Endothelial cell of umbilical vein (primary cell): ENCODE data around the gene LMCD1. TPM values are rescaled to one million over a fixed set of nuclear protein-coding genes. Genes with fewer than 3 reads are reported as not detected.

Experiments used
- BruUV-seq: library from RNA; stranded (reverse); fragments of 400-500 nt; replicated peaks from 2 replicates; lab custom pipeline; 2021; lab: Mats Ljungman, UMichigan
- CTCF ChIA-PET: fragments of 300-600, 350-600 bp; sonication (Branson Sonifier 250); formaldehyde crosslinking; loops from one replicate; lab custom pipeline; 2021; ENCODE audit warnings: antibody characterized with exemption, inconsistent platforms; lab: Charles Lee
- POLR2A ChIA-PET: fragments of 300-600, 350-600 bp; sonication (Branson Sonifier 250); formaldehyde crosslinking; loops from one replicate; lab custom pipeline; 2021; ENCODE audit warnings: antibody characterized with exemption, inconsistent platforms; lab: Charles Lee
- DNase-seq: peaks from one replicate; pipeline ENCODE4 v3.0.0-alpha.2; 2011; ENCODE audit warnings: low read depth, low spot score
- FAIRE-seq: peaks from 2 replicates; lab custom pipeline; 2011; peaks lifted over from hg19 to GRCh38; lab: Jason Lieb, UNC
- H2AFZ ChIP-seq: 2 replicates; pipeline ENCODE4 v1.6.0; 2012; ENCODE audit warnings: low read depth, low read length, control low read depth, inconsistent platforms
- H3K27ac ChIP-seq: 2 replicates; pipeline ENCODE4 v1.5.1; 2011; ENCODE audit warnings: low read depth, mild to moderate bottlenecking, control low read depth, low read length, moderate library complexity; ENCODE audit not compliant: insufficient read depth
- H3K27me3 ChIP-seq, 2 experiments: 2 replicates each; pipeline versions ENCODE4 v1.6.0 to v1.6.1; 2011; ENCODE audit warnings: low read length in 2 of 2, mixed read lengths in 1 of 2; ENCODE audit not compliant: control insufficient read depth in 2 of 2, insufficient read depth in 2 of 2
- H3K36me3 ChIP-seq, 2 experiments: 2 replicates in 1 of 2; 3 replicates in 1 of 2; pipeline ENCODE4 v1.5.1; 2011; ENCODE audit warnings: low read length in 2 of 2, mild to moderate bottlenecking in 1 of 2, moderate library complexity in 1 of 2; ENCODE audit not compliant: control insufficient read depth in 2 of 2, insufficient read depth in 2 of 2; ENCODE audit errors: extremely low read depth in 1 of 2
- H3K4me1 ChIP-seq: 3 replicates; pipeline ENCODE4 v1.5.1; 2011; ENCODE audit warnings: mild to moderate bottlenecking, low read length; ENCODE audit not compliant: control insufficient read depth, insufficient read depth; ENCODE audit errors: extremely low read depth
- H3K4me2 ChIP-seq: 2 replicates; pipeline ENCODE4 v1.6.1; 2011; ENCODE audit warnings: low read length, control low read depth, mixed read lengths; ENCODE audit not compliant: insufficient read depth
- H3K4me3 ChIP-seq, 3 experiments: fragments of 200-600 bp in 1 of 3; sonication (generic), shearing (Covaris generic) in 1 of 3; replicated peaks in 1 of 3; 2 replicates each; pipeline ENCODE4 v1.5.1; 2011 to 2016; ENCODE audit warnings: control low read depth in 3 of 3, low read length in 3 of 3, mild to moderate bottlenecking in 2 of 3, inconsistent platforms in 1 of 3, low read depth in 1 of 3, moderate library complexity in 1 of 3; ENCODE audit not compliant: insufficient read depth in 1 of 3
- H3K79me2 ChIP-seq: 2 replicates; pipeline ENCODE4 v1.6.0; 2012; ENCODE audit warnings: low read length, inconsistent platforms; ENCODE audit not compliant: control insufficient read depth, insufficient read depth
- H3K9ac ChIP-seq: replicated peaks from 2 replicates; pipeline ENCODE3; 2011; ENCODE audit warnings: low read length, control low read depth; ENCODE audit not compliant: insufficient read depth; ENCODE audit errors: extremely low read depth
- H3K9me1 ChIP-seq: replicated peaks from 3 replicates; pipeline ENCODE4 v1.6.0; 2011; ENCODE audit warnings: mild to moderate bottlenecking, low read length; ENCODE audit not compliant: control insufficient read depth, insufficient read depth; ENCODE audit errors: extremely low read depth
- H3K9me3 ChIP-seq: replicated peaks from 2 replicates; pipeline ENCODE4 v1.5.1; 2012; ENCODE audit warnings: low read length, inconsistent platforms; ENCODE audit not compliant: control insufficient read depth, insufficient read depth
- H4K20me1 ChIP-seq: replicated peaks from 2 replicates; pipeline ENCODE3; 2011; ENCODE audit warnings: mild to moderate bottlenecking, low read length; ENCODE audit not compliant: control insufficient read depth, insufficient read depth; ENCODE audit errors: extremely low read depth
- FOS ChIP-seq: IDR thresholded peaks from 2 replicates; pipeline ENCODE4 v1.6.1; 2011; ENCODE audit warnings: mild to moderate bottlenecking, low read length, moderate library complexity, borderline replicate concordance; ENCODE audit not compliant: insufficient read depth
- GATA2 ChIP-seq: IDR thresholded peaks from 2 replicates; pipeline ENCODE4 v1.7.0; 2011; ENCODE audit warnings: low read depth, mild to moderate bottlenecking, moderate library complexity, mixed read lengths, low read length; ENCODE audit not compliant: insufficient read length, insufficient read depth
- MYC ChIP-seq: IDR thresholded peaks from one replicate; pipeline ENCODE4 v1.6.1; 2011; ENCODE audit warnings: mild to moderate bottlenecking, low read depth, low read length
- POLR2A ChIP-seq: IDR thresholded peaks from 2 replicates; pipeline ENCODE4 v1.6.1; 2012; ENCODE audit warnings: low read depth, mild to moderate bottlenecking, control low read depth, low read length
- POLR2AphosphoS5 ChIP-seq: IDR thresholded peaks from 2 replicates; pipeline ENCODE4 v1.6.1; 2012; ENCODE audit warnings: low read depth, mild to moderate bottlenecking, control low read depth, low read length, moderate library complexity; ENCODE audit not compliant: insufficient read depth
- dilution Hi-C: fragments of 300-500 bp; cut with MboI; formaldehyde crosslinking; loops from one replicate; pipeline ENCODE4 v1.15.0; 2019; ENCODE audit warnings: low sequenced_read_pairs; ENCODE audit not compliant: extremely low pct_ligation_motif_present
- intact Hi-C: fragments of 100-400 bp; cut with micrococcal nuclease; formaldehyde crosslinking; loops from one replicate; pipeline ENCODE4 v1.10.0; 2022
- polyA plus RNA-seq, 4 experiments: library from polyadenylated mRNA; depleted of rRNA in 3 of 4; stranded (reverse) in 3 of 4; unstranded in 1 of 4; fragments of >200 nt; gene quantifications; 2 replicates each; pipeline versions ENCODE4 v1.2.1 to v1.2.3, GENCODE V29; 2011 to 2012; ENCODE audit warnings: missing spikeins in 1 of 4
- total RNA-seq: library from RNA; stranded (reverse); gene quantifications from 2 replicates; pipeline ENCODE4 v1.2.3, GENCODE V29; 2021
- TF ChIP-seq, protein P1 (sequence below), 2 donors: IDR thresholded peaks; 1 replicate in 1 of 2; 2 replicates in 1 of 2; pipeline ENCODE4 v1.5.1; 2011; ENCODE audit warnings: low read length in 2 of 2, mild to moderate bottlenecking in 2 of 2, moderate library complexity in 2 of 2, control low read depth in 1 of 2, inconsistent platforms in 1 of 2, low read depth in 1 of 2; ENCODE audit not compliant: insufficient read depth in 1 of 2; ENCODE audit errors: extremely low read depth in 1 of 2
- TF ChIP-seq, protein P2 (sequence below): IDR thresholded peaks from 2 replicates; pipeline ENCODE4 v1.6.1; 2011; ENCODE audit not compliant: insufficient read depth, insufficient read length

Gene LMCD1
- total and polyA plus RNA-seq, 2 donors (not counting 3 experiments of a cell fraction or from before 2014, with no cell fraction given) = 7.6 to 14.5 TPM

DNA sequence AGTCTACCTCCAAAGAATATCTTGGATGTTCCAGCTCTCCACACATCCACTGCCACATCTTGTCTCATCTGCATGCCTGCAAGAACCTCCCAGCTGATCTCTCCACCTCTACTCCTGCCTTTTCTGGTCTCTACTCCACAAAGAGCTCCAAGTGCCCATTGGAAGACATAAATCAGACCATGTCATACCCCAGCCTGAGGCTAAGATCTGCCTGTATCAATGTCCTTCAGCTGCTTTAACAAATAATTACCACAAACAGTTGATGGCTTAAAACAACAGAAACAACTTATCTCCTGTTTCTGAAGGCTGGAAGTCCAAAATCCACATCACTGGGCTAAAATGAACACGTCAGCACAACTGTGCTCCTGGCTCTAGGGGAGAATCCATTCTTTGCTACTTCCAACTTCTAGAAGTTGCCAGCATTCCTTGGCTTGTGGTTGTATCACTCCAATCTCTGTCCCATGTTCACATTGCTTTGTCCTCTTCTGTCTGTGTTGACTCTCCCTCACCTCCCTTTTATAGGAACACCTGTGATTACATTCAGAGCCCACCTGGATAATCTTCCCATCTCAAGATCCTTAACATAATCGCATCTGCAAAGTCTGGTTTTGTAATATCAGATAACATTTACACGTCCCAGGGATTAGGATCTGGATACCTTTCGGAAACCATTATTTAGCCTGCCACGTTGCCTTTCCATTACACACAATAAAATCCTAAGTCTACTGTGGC, 17.0 kb upstream of the LMCD1 start:
- H3K36me3 ChIP-seq = no peaks in the 10 kb centered on the region
- TF ChIP-seq POLR2AphosphoS5 = no peak
- TF ChIP-seq, protein P1, sequence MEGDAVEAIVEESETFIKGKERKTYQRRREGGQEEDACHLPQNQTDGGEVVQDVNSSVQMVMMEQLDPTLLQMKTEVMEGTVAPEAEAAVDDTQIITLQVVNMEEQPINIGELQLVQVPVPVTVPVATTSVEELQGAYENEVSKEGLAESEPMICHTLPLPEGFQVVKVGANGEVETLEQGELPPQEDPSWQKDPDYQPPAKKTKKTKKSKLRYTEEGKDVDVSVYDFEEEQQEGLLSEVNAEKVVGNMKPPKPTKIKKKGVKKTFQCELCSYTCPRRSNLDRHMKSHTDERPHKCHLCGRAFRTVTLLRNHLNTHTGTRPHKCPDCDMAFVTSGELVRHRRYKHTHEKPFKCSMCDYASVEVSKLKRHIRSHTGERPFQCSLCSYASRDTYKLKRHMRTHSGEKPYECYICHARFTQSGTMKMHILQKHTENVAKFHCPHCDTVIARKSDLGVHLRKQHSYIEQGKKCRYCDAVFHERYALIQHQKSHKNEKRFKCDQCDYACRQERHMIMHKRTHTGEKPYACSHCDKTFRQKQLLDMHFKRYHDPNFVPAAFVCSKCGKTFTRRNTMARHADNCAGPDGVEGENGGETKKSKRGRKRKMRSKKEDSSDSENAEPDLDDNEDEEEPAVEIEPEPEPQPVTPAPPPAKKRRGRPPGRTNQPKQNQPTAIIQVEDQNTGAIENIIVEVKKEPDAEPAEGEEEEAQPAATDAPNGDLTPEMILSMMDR (IDR thresholded peaks at IDR 0.05; ENCODE audit: extremely low read depth in 1 of 2, insufficient read depth in 1 of 2, low read depth in 1 of 2, low read length in 2 of 2) = no peak
- TF ChIP-seq POLR2A = no peak
- no peak for TF ChIP-seq GATA2
- TF ChIP-seq MYC = no peak
- TF ChIP-seq, protein P2, sequence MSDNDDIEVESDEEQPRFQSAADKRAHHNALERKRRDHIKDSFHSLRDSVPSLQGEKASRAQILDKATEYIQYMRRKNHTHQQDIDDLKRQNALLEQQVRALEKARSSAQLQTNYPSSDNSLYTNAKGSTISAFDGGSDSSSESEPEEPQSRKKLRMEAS = no peak
- TF ChIP-seq FOS = no peak
- no peak overlapping the region for H3K4me2 ChIP-seq
- no peak overlapping the region for H3K9ac ChIP-seq
- no TSS peak for BruUV-seq
- H3K4me1 ChIP-seq = peaks cover 16% of the 10 kb centered on the region
- H3K9me3 ChIP-seq = no peaks in the 10 kb centered on the region
- ChIA-PET CTCF (interaction anchor here (1.3 to 2.6 kb wide), 5 partner anchors 16 to 138 kb away, joined by 3 to 19 read pairs (median 8); partner anchors contain the start of gene LMCD1), POLR2A (interaction anchor here (2.0 kb wide), 1 partner anchor 17 kb away, joined by 9 read pairs; the partner anchor contains the start of gene LMCD1)
- H3K27me3 ChIP-seq = no peaks in the 10 kb centered on the region
- no peak overlapping the region for H2AFZ ChIP-seq
- no peaks in the 10 kb centered on the region for H3K79me2 ChIP-seq
- dilution Hi-C loops = no loop called here
- H3K9me1 ChIP-seq = no peaks in the 10 kb centered on the region
- no peaks in the 10 kb centered on the region for H4K20me1 ChIP-seq
- no peak overlapping the region for H3K4me3 ChIP-seq
- DNase-seq = no peak
- no peak for FAIRE-seq
- intact Hi-C loops = no loop called here
- H3K27ac ChIP-seq = no peak overlapping the region
